ENCODE data around the gene CYSRT1.
A peak's percentile ranks its signal among the peaks of the same experiment; 100 is the strongest.

The CYSRT1 gene

GRCh38 chr9:137224830-137225694, at the start of gene CYSRT1:
Gene CYSRT1, plus strand, starts transcription at chr9:137225174. Its CDS starts 448 bp downstream, at chr9:137225622.
- no peaks in the 10 kb centered on the region for H3K36me3 Mint-ChIP-seq (ENCODE audit: low read depth)
- peak within 1 kb of the TSS; percentile 85 for H3K27ac Mint-ChIP-seq
- peak within 1 kb of the TSS; percentile 84 for H3K4me3 Mint-ChIP-seq
- H3K9me3 Mint-ChIP-seq = no peaks in the 10 kb centered on the region
- DNase-seq (ENCODE audit: low spot score) = no peak
- H3K4me1 Mint-ChIP-seq (ENCODE audit: low read depth) = peaks cover 5% of the 10 kb centered on the region
- H3K27me3 Mint-ChIP-seq (ENCODE audit: low read depth) = peaks cover 2% of the 10 kb centered on the region

GRCh38 chr9:137175345-137175961, 49.5 kb upstream of the CYSRT1 start:
- DNase-seq (ENCODE audit: low spot score) = no peak
- no peak overlapping the region for H3K27ac Mint-ChIP-seq
- peaks cover 4% of the 10 kb centered on the region for H3K36me3 Mint-ChIP-seq (ENCODE audit: low read depth)
- H3K9me3 Mint-ChIP-seq = no peaks in the 10 kb centered on the region
- H3K4me3 Mint-ChIP-seq = no peak overlapping the region
- peaks cover 17% of the 10 kb centered on the region for H3K27me3 Mint-ChIP-seq (ENCODE audit: low read depth)
- H3K4me1 Mint-ChIP-seq (ENCODE audit: low read depth) = no peaks in the 10 kb centered on the region

- H3K9me3 Mint-ChIP-seq = no peaks in the 10 kb centered on the region
- DNase-seq (ENCODE audit: low spot score) = no peak
- H3K27ac Mint-ChIP-seq = no peak overlapping the region
- no peaks in the 10 kb centered on the region for H3K4me1 Mint-ChIP-seq (ENCODE audit: low read depth)
- H3K36me3 Mint-ChIP-seq (ENCODE audit: low read depth) = peaks cover 4% of the 10 kb centered on the region
- no peak overlapping the region for H3K4me3 Mint-ChIP-seq
- H3K27me3 Mint-ChIP-seq (ENCODE audit: low read depth) = peaks cover 9% of the 10 kb centered on the region
These were observed 48.4 kb upstream of the CYSRT1 start for GRCh38 chr9:137176302-137177182.

GRCh38 chr9:137178201-137178938, 46.6 kb upstream of the CYSRT1 start:
- Mint-ChIP-seq H3K9me3 (no peaks in the 10 kb centered on the region), H3K27ac (no peak overlapping the region), H3K4me3 (no peak overlapping the region), H3K4me1 (ENCODE audit: low read depth) (no peaks in the 10 kb centered on the region), H3K36me3 (ENCODE audit: low read depth) (peaks cover 12% of the 10 kb centered on the region), H3K27me3 (ENCODE audit: low read depth) (peaks cover 2% of the 10 kb centered on the region)
- DNase-seq (ENCODE audit: low spot score) = no peak

GRCh38 chr9:137178939-137179630, 45.9 kb upstream of the CYSRT1 start:
- H3K9me3 Mint-ChIP-seq = no peaks in the 10 kb centered on the region
- H3K4me1 Mint-ChIP-seq (ENCODE audit: low read depth) = no peaks in the 10 kb centered on the region
- H3K36me3 Mint-ChIP-seq (ENCODE audit: low read depth) = peaks cover 16% of the 10 kb centered on the region
- DNase-seq (ENCODE audit: low spot score) = no peak
- no peak overlapping the region for H3K27ac Mint-ChIP-seq
- no peak overlapping the region for H3K4me3 Mint-ChIP-seq
- H3K27me3 Mint-ChIP-seq (ENCODE audit: low read depth) = no peaks in the 10 kb centered on the region

- H3K9me3 Mint-ChIP-seq = no peaks in the 10 kb centered on the region
- no peaks in the 10 kb centered on the region for H3K27me3 Mint-ChIP-seq (ENCODE audit: low read depth)
- no peak for DNase-seq (ENCODE audit: low spot score)
- H3K36me3 Mint-ChIP-seq (ENCODE audit: low read depth) = peaks cover 21% of the 10 kb centered on the region
- H3K4me3 Mint-ChIP-seq = no peak overlapping the region
- no peaks in the 10 kb centered on the region for H3K4me1 Mint-ChIP-seq (ENCODE audit: low read depth)
- no peak overlapping the region for H3K27ac Mint-ChIP-seq
These were observed 45.2 kb upstream of the CYSRT1 start for GRCh38 chr9:137179761-137180160.

GRCh38 chr9:137180491-137180890, 44.5 kb upstream of the CYSRT1 start:
- Mint-ChIP-seq H3K36me3 (ENCODE audit: low read depth) (peaks cover 21% of the 10 kb centered on the region), H3K4me3 (no peak overlapping the region), H3K27me3 (ENCODE audit: low read depth) (no peaks in the 10 kb centered on the region), H3K4me1 (ENCODE audit: low read depth) (no peaks in the 10 kb centered on the region), H3K9me3 (no peaks in the 10 kb centered on the region), H3K27ac (no peak overlapping the region)
- no peak for DNase-seq (ENCODE audit: low spot score)

GRCh38 chr9:137181680-137182079, 43.3 kb upstream of the CYSRT1 start:
- DNase-seq (ENCODE audit: low spot score) = no peak
- Mint-ChIP-seq H3K4me1 (ENCODE audit: low read depth) (peaks cover under 1% of the 10 kb centered on the region), H3K27ac (no peak overlapping the region), H3K4me3 (no peak overlapping the region), H3K36me3 (ENCODE audit: low read depth) (peaks cover 21% of the 10 kb centered on the region), H3K9me3 (no peaks in the 10 kb centered on the region), H3K27me3 (ENCODE audit: low read depth) (no peaks in the 10 kb centered on the region)

- Mint-ChIP-seq H3K27me3 (ENCODE audit: low read depth) (no peaks in the 10 kb centered on the region), H3K9me3 (no peaks in the 10 kb centered on the region), H3K4me3 (no peak overlapping the region), H3K4me1 (ENCODE audit: low read depth) (peaks cover 10% of the 10 kb centered on the region), H3K36me3 (ENCODE audit: low read depth) (peaks cover 21% of the 10 kb centered on the region), H3K27ac (no peak overlapping the region)
- no peak for DNase-seq (ENCODE audit: low spot score)
These were observed 42.1 kb upstream of the CYSRT1 start for GRCh38 chr9:137182836-137183235.

- H3K9me3 Mint-ChIP-seq = no peaks in the 10 kb centered on the region
- H3K36me3 Mint-ChIP-seq (ENCODE audit: low read depth) = peaks cover 23% of the 10 kb centered on the region
- H3K27me3 Mint-ChIP-seq (ENCODE audit: low read depth) = no peaks in the 10 kb centered on the region
- peaks cover 10% of the 10 kb centered on the region for H3K4me1 Mint-ChIP-seq (ENCODE audit: low read depth)
- H3K27ac Mint-ChIP-seq = no peak overlapping the region
- DNase-seq (ENCODE audit: low spot score) = no peak
- H3K4me3 Mint-ChIP-seq = no peak overlapping the region
These were observed 40.9 kb upstream of the CYSRT1 start for GRCh38 chr9:137183980-137184595.

GRCh38 chr9:137184881-137185660, 39.9 kb upstream of the CYSRT1 start:
- H3K4me3 Mint-ChIP-seq = no peak overlapping the region
- H3K27ac Mint-ChIP-seq = no peak overlapping the region
- H3K27me3 Mint-ChIP-seq (ENCODE audit: low read depth) = no peaks in the 10 kb centered on the region
- peaks cover 25% of the 10 kb centered on the region for H3K36me3 Mint-ChIP-seq (ENCODE audit: low read depth)
- H3K9me3 Mint-ChIP-seq = no peaks in the 10 kb centered on the region
- peaks cover 13% of the 10 kb centered on the region for H3K4me1 Mint-ChIP-seq (ENCODE audit: low read depth)
- no peak for DNase-seq (ENCODE audit: low spot score)

- DNase-seq (ENCODE audit: low spot score) = no peak
- Mint-ChIP-seq H3K4me1 (ENCODE audit: low read depth) (peaks cover 14% of the 10 kb centered on the region), H3K4me3 (no peak overlapping the region), H3K27me3 (ENCODE audit: low read depth) (no peaks in the 10 kb centered on the region), H3K27ac (no peak overlapping the region), H3K9me3 (no peaks in the 10 kb centered on the region), H3K36me3 (ENCODE audit: low read depth) (peaks cover 30% of the 10 kb centered on the region)
These were observed 39.1 kb upstream of the CYSRT1 start for GRCh38 chr9:137185921-137186320.
